Bronchial epithelial cell (primary cell): Measurements from ENCODE around the gene VAV2. TPM values are rescaled to one million over a fixed set of nuclear protein-coding genes. Genes with fewer than 3 reads are reported as not detected.

Experiments used
- DNase-seq: peaks from one replicate; pipeline ENCODE4 v3.0.0-alpha.2; 2010; ENCODE audit warnings: low read depth
- FAIRE-seq: peaks from 2 replicates; lab custom pipeline; 2011; peaks lifted over from hg19 to GRCh38; lab: Jason Lieb, UNC
- H3K27me3 ChIP-seq: 2 replicates; pipeline ENCODE4 v1.5.1; 2011; ENCODE audit warnings: low read length; ENCODE audit not compliant: control insufficient read depth, insufficient read depth
- H3K36me3 ChIP-seq: 2 replicates; pipeline ENCODE4 v1.5.1; 2011; ENCODE audit warnings: low read length; ENCODE audit not compliant: control insufficient read depth, insufficient read depth
- H3K4me3 ChIP-seq: 2 replicates; pipeline ENCODE4 v1.5.1; 2011; ENCODE audit warnings: mild to moderate bottlenecking, low read depth, low read length, control low read depth
- CTCF ChIP-seq: IDR thresholded peaks from 2 replicates; pipeline ENCODE4 v1.5.1; 2011; ENCODE audit warnings: mild to moderate bottlenecking, moderate library complexity, low read length, control low read depth, inconsistent platforms; ENCODE audit not compliant: insufficient read depth, severe bottlenecking
- total RNA-seq: library from RNA; depleted of rRNA; stranded (reverse); fragments of >200 nt; gene quantifications from 2 replicates; pipeline ENCODE4 v1.2.1, GENCODE V29; 2014

Gene VAV2
- total RNA-seq, 1 donor from 2014 or later: 46.6 TPM

- FAIRE-seq: no peak
- no peak overlapping the region for H3K4me3 ChIP-seq
- no peak for TF ChIP-seq CTCF
- no peak for DNase-seq
- no peaks in the 10 kb centered on the region for H3K27me3 ChIP-seq
- peaks cover 4% of the 10 kb centered on the region for H3K36me3 ChIP-seq
These were observed 96.8 kb downstream of the VAV2 start for GRCh38 chr9:133895335-133895734.

GRCh38 chr9:133894377-133895321 is 97.5 kb downstream of the VAV2 start:
- TF ChIP-seq CTCF: no peak
- Histone ChIP-seq H3K4me3 (no peak overlapping the region), H3K36me3 (peaks cover 4% of the 10 kb centered on the region), H3K27me3 (no peaks in the 10 kb centered on the region)
- DNase-seq (no peak), FAIRE-seq (no peak)

- DNase-seq (no peak), FAIRE-seq (no peak)
- Histone ChIP-seq H3K36me3 (peaks cover 6% of the 10 kb centered on the region), H3K27me3 (no peaks in the 10 kb centered on the region), H3K4me3 (no peak overlapping the region)
- no peak for TF ChIP-seq CTCF
These were observed 98.7 kb downstream of the VAV2 start for GRCh38 chr9:133893191-133893994.

GRCh38 chr9:133892193-133892920 is 99.8 kb downstream of the VAV2 start:
- Histone ChIP-seq H3K36me3 (peaks cover 6% of the 10 kb centered on the region), H3K27me3 (no peaks in the 10 kb centered on the region), H3K4me3 (no peak overlapping the region)
- TF ChIP-seq CTCF: no peak
- DNase-seq: no peak
- FAIRE-seq: no peak

- H3K27me3 ChIP-seq: no peaks in the 10 kb centered on the region
- peaks cover 6% of the 10 kb centered on the region for H3K36me3 ChIP-seq
- TF ChIP-seq CTCF: no peak
- no peak for DNase-seq
- no peak overlapping the region for H3K4me3 ChIP-seq
- no peak for FAIRE-seq
These were observed 100.4 kb downstream of the VAV2 start for GRCh38 chr9:133891741-133892140.
